ENCODE measurements around the gene NPAS2.

NPAS2 gene

DNA sequence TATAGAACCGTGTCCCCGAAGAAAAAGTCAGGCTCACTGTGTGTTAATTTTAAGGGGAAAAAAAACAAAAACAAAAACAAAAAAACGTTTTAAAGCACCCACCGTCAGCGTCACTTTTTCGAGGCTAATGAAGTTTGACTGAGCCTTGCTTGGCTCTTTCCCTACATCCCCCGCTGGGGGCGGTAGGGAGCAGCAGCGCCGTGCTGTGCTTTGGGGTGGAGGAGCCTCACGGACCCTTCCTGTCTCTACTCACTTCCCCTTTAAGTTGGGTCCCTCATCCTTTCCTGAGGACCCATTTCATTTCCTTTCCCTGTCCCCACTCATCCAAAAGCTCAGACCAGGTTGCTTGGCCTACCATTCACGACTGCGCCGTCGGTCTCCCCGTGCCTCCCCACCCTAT, 99.4 kb downstream of the NPAS2 start:
- no peak for DNase-seq (ENCODE audit: low read depth)

GRCh38 chr2:100921685-100922161, 101.8 kb downstream of the NPAS2 start:
- no peak for TF ChIP-seq CTCF (IDR thresholded peaks at IDR 0.05; ENCODE audit: control insufficient read depth, insufficient read depth, low read depth, low read length, missing control alignments)
- H3K4me3 ChIP-seq (ENCODE audit: control insufficient read depth, low read depth, low read length) = no peak overlapping the region
- DNase-seq (ENCODE audit: low read depth) = no peak

More for the DNA sequence above, 99.4 kb downstream of the NPAS2 start:
- H3K4me3 ChIP-seq (ENCODE audit: control insufficient read depth, low read depth, low read length) = no peak overlapping the region
- TF ChIP-seq CTCF (IDR thresholded peaks at IDR 0.05; ENCODE audit: control insufficient read depth, insufficient read depth, low read depth, low read length, missing control alignments) = peak; percentile 34

GRCh38 chr2:100923461-100924060, 103.6 kb downstream of the NPAS2 start:
- no peak for DNase-seq (ENCODE audit: low read depth)
- no peak for TF ChIP-seq CTCF (IDR thresholded peaks at IDR 0.05; ENCODE audit: control insufficient read depth, insufficient read depth, low read depth, low read length, missing control alignments)
- H3K4me3 ChIP-seq (ENCODE audit: control insufficient read depth, low read depth, low read length) = no peak overlapping the region

DNA sequence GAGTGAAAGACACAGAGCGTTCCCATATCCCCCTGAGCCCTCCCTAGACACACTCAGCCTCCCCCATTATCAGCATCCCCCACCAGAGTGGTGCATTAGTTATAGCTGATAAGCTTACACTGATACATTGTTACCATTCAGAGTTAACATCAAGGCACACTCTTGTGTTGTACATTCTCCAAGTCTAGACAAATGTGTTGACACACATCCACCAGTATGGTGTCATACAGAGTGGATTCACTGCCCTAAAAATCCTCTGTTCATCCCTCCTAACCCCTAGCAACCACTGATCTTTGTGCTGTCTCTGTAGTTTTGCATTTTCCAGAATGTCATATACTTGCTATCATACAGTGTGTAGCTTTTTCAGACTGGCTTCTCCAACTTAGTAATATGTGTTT, 104.2 kb downstream of the NPAS2 start:
- no peak for DNase-seq (ENCODE audit: low read depth)
- H3K4me3 ChIP-seq (ENCODE audit: control insufficient read depth, low read depth, low read length) = no peak overlapping the region
- TF ChIP-seq CTCF (IDR thresholded peaks at IDR 0.05; ENCODE audit: control insufficient read depth, insufficient read depth, low read depth, low read length, missing control alignments) = no peak

- no peak for DNase-seq (ENCODE audit: low read depth)
- peak overlapping the region; percentile 39 for H3K4me3 ChIP-seq (ENCODE audit: control insufficient read depth, low read depth, low read length)
- TF ChIP-seq CTCF (IDR thresholded peaks at IDR 0.05; ENCODE audit: control insufficient read depth, insufficient read depth, low read depth, low read length, missing control alignments) = no peak
These were observed 104.8 kb downstream of the NPAS2 start for GRCh38 chr2:100924520-100925451.

DNA sequence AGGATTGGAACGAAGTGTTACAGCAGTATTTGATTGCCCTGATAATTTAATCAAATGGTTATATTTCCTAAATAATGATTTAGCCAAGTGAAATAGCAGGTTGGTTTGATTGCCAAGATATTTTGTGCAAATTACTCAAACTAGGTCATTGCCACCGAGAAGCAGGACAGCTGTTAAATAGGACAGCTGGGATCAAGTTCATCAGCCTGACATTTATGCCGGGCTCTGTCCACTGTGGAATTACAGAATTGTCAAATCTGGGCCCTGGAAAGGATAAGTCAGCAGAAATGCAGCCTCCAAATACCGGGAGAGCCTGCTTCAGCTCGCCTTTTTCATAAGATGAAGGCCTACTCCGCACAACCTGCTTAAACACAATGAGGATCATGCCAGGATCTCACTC, 108.3 kb downstream of the NPAS2 start:
- TF ChIP-seq CTCF (IDR thresholded peaks at IDR 0.05; ENCODE audit: control insufficient read depth, insufficient read depth, low read depth, low read length, missing control alignments) = no peak
- DNase-seq (ENCODE audit: low read depth) = no peak
- no peak overlapping the region for H3K4me3 ChIP-seq (ENCODE audit: control insufficient read depth, low read depth, low read length)

All from AG09309 (cell line).